GM19438 (cell line): ENCODE data around the gene TBC1D5.
A peak's percentile ranks its signal among the peaks of the same experiment; 100 is the strongest.
"Not testable (repeated sequence)": the region's sequence is repeated elsewhere in the genome, so short reads cannot be mapped to it uniquely, and the experiment has no call there.

Experiments used
- ATAC-seq: cut with Tn5 transposase; IDR thresholded peaks from one replicate; pipeline ENCODE4 v1.9.1; 2021; ENCODE audit warnings: low read depth; ENCODE audit not compliant: unreplicated experiment

TBC1D5 gene

DNA sequence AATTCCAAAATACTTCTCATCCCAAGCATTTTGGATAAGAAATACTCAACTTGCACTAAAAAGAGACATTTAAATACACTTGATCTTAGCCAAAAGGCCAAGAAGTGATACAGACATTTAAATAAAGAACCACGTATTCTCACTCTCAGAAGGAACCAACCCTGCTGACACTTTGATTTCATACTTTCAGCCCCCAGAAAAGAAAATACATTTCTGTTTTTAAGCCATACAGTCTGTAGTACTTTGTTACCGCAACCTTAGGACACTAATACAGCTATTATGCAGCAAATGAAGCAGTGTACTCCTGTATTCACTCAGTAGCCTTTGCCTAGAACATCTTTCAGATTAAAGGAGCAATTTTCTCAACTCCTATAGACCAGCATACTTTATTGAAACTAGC is 86.7 kb downstream of the TBC1D5 start:
- ATAC-seq: peak; percentile 70

DNA sequence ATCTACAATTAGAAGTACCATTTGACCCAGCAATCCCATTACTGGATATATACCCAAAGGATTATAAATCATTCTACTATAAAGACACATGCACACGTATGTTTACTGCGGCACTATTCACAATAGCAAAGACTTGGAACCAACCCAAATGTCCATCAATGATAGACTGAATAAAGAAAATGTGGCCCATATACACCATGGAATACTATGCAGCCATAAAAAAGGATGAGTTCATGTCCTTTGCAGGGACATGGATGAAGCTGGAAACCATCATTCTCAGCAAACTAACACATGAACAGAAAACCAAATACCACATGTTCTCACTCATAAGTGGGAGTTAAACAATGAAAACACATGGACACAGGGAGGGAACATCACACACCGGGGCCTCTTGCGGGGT is 92.7 kb downstream of the TBC1D5 start:
- not testable (repeated sequence) for ATAC-seq

DNA sequence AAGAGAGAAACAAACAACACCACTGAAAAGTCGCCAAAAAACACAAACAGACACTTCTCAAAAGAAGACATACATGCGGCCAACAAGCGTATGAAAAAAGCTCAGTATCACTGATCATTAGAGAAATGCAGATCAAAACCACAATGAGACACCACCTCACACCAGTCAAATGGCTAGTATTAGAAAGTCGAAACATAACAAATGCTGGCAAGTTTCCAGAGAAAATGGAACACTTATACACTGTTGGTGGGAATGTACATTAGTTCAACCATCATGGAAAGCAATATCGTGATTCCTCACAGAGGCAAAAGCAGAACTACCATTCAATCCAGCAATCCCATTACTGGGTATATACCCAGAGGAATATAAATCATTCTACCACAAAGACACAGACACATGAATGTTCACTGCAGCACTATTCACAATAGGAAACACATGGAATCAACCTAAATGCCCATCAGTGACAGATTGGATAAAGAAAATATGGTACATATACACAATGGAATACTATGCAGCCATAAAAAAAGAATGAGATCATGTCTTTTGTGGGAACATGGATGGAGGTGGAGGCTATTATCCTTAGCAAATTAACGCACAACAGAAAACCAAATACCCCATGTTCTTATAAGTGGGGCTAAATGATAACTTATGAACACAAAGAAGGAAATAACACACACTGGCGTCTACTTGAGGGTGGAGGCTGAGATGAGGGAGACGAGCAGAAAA is 93.6 kb downstream of the TBC1D5 start:
- ATAC-seq: not testable (repeated sequence)

DNA sequence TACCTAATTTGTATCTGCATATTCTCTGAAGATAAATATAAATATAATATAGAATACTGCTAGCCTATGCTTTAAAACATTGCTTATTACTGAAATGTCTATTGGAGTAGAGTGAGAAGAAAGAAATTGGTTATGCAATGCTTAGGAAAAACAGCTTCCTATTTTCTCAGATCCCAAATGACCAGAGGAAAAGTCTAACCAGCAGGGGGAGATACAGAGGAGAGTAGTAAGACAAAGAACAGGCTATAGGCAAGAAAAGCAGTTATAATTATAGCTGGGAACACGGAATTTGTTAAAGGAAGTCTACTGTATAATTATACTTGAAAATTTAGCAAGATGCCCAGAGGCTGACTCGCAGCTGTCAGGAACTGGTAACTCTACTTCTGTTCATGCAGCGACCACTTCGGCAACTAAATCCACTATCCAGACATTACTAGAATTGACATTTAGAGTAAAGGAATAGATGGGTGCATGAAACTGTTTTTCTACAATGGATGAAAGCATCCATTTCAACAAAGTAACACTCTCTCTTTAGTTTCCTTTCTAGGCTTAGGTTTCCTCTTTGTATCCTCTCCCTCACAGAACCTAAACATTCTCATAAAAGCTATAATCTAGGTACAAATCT is 97.2 kb downstream of the TBC1D5 start:
- ATAC-seq: no peak

DNA sequence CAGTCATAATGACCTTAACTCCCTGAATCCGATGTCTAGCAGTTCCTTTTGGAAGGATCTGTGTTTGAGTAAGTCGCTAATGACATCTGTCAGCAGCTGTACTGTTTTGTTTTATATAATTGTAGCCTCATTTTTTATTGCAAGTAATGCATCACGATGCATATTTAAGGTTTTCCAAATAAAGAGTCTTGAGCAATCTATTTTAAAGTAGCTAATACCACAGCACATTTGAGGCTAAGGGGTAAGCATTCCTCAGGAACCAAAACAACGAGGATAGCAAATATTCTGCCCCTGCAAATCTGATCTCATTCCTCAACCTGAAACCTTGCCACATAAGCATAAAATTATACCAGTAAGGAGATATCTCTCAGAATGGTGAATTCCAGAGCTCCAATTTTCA is 98.7 kb downstream of the TBC1D5 start:
- ATAC-seq: no peak

DNA sequence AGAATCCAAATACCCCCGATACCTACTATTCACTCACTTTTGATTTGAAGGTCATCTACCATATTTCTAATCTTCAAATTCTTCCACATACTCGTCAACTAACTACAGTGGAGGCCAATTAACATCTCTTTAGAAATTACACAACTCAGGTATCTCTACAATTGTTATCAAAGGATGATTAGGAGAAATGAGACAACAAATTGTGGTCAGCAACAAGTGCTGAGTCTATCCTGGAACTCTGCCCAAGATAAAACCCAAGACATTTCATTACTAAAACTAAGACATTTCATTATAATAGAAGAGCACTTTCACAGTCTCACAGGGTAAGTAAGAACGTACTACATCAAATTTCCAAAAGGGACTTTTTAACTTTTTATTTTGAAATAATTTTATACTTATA is 100.0 kb downstream of the TBC1D5 start:
- ATAC-seq: no peak

DNA sequence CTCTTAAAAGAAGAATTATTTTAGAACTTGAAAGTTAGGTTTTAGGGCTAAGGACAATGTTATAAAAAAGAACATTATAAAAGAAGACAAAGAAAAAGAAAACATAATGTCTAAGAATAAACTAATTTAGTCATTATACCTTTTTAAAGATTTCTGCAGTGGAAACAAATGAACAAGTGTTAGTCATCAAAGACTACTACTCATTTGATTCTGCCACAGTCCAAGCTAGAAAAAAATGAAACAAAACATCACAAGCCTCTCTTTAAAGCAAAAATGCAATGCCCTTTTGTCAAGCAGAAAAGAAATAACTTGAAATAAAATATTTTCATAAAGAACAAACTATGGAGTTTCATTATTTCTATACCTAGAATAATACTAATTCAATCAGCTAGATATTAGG is 102.0 kb downstream of the TBC1D5 start:
- ATAC-seq: no peak

DNA sequence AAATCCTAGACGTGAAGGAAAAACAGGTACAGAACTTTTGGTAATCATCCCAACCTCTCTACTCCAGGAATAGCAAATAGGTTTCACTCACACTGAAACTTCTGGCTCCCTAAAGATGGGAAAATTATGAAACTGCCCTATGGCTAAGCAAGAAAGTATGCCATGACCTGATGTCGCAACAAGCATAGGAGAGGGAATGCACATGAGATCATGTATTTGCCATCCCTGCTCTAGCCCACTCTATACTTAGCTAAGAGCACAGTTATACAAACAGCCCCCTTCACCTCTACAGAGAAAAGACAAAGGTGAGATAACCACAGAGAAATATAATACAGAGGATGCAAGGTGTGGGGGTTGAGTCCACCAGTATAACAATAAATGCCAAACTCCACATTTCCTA is 102.7 kb downstream of the TBC1D5 start:
- no peak for ATAC-seq

DNA sequence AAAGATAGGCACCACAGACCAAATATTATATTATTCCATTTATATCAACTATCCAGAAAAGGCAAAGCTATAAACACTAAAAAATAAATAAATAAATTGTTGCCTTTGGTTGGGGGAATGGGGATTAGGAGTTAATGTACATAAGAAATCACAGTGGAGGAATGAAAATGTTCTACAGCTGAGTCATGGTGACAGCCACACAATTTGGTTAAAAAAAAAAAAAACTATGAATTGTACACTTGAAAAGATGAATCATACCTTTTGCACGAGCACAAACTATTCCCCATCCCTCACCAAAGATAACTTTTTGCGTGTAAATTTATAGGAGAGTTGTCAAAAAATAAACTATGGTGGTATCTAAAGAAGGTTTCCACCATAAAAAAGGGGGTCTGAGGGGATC is 103.2 kb downstream of the TBC1D5 start:
- ATAC-seq: no peak

DNA sequence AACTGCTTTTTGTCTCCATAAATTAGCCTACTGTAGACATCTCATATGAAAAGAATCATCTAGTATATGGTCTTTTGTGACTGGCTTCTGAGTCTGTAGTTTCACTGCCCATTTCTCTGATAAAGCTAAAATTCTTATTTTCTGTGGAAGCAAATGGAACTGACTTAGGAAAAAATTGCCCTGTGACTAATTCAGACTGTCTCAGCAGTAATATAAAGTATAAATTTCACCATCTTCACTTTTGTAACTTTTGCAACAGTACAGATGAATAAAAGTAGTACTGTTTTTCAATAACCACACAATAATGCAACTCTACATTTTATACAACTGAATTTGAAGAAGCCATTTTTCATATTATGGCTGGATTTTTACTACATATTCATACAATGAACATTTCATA is 104.1 kb downstream of the TBC1D5 start:
- ATAC-seq: no peak

DNA sequence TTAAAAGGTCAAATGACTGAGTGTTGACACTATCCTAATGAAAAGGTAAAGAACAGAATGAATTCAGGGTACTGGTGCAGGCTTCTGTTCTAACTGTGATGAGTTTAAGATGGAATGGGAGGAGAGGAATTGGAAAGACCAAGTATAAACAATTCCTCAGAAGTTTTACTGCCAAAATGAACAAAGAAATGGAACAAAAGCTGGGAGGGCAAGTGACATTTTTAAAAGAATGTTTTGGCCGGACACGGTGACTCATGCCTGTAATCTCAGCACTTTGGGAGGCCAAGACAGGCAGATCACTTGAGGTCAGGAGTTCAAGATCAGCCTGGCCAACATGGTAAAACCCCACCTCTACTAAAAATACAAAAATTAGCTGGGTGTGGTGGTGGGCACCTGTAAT is 106.8 kb downstream of the TBC1D5 start:
- ATAC-seq: not testable (repeated sequence)

DNA sequence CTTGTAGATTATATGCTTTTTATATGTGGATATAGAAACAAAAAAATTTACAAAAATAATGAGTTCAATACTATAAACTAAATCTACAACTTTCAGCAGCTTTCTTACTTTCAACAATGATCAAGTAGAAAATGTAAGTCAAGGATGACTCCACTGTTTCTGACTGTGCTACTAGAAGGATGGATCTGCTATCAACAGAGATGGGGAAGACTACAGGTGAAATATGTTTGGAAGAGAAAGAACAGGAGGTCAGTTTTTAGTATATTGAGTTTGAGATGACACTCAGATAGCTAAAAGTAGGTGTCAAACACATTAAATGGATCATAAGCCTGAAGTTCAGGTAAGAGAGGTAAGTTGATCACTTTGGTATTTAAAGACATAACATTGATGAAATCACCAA is 107.5 kb downstream of the TBC1D5 start:
- ATAC-seq: no peak

DNA sequence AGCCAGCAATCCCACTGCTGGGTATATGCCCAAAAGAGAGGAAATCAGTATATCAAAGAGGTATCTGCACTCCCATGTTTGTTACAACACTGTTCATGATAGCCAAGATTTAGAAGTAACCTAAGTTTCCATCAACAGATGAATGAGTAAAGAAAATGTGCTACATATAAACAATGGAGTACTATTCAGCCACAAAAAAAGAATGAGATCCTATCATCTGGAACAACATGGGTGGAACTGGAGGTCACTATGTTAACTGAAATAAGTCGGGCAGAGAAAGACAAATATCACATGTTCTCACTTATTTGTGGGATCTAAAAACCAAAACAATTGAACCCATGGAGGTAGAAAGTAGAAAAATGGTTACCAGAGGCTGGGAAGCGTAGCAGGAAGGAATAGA is 108.2 kb downstream of the TBC1D5 start:
- no peak for ATAC-seq

DNA sequence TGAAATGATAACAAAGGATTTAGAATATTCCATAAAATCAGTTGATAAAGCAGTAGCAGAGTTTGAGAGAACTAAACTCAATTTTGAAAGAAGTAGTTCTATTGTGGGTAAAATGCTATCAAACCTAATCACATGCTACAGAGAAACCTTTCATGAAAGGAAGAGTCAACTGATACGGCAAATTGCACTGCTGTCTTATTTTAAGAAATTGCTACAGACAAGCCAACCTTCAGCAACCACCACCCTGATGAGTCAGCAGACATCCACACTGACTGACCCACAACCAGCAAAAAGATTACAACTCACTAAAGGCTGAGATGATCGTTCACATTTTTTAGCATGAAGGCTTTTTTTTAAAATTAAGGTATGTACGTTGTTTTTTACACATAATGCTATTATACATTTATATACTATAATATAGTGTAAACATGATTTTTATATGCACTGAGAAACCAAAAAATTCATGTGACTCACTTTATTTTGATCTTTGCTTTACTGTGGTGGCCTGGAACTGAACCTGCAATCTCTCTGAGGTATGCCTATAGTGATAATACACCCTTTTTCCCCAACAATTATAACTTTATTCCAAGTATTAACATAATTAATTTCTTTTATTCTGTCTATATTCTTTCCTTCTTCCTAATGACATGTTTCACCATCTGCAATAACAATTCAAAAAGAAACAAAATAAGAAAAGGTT is 109.9 kb downstream of the TBC1D5 start:
- ATAC-seq: no peak

DNA sequence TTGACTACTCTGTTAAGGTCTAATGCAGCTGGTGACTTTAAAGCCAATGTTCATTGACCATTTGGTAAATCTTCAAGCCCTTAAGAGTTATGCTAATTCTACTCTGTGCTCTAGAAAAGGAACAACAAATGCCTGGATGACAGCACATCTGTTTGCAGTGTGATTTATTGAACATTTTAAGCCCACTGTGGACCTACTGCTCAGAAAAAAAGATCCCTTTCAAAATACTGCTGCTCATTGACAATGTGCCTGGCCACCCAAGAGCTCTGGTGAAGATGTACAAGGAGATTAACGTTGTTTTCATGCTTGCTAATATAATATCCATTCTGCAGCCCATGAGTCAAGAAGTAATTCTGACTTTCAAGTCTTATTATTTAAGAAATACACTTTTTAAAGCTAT is 110.8 kb downstream of the TBC1D5 start:
- ATAC-seq: no peak

DNA sequence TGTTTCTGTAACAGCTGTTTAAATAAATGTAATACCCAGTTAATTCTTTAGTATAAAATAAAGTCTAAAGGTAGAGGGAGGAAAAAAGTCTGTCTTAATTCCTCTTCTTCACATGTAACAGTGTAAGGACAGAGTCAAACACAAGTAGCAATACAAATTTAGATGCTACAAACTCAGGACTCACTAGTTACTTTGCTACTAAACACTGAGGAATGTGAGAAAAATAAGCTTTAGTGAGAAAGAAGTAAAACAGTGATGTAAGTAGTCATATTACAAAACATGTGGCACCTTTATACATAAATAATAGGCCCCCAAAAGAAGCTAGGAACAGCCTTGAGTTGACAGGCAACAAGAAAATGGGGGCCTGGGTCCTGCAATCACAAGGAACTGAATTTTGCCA is 113.0 kb downstream of the TBC1D5 start:
- ATAC-seq: no peak

DNA sequence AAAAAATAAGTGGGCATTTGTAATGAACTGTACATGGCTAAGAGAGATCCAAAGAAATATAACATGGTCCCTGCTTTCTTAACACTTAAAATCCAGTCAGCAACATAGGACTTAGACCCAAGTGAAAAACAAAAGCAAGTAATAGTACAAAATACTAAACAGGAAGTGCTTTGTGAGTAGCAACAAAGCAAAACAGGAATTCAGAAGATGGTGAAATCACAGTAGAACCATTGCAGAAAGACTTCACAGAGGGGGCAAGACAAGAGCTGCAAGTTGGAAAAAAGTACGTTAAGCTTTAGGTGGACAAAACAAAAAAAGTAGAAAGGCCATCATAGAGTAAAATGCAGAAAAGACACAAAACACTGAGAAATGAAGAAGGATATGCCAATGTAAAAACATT is 116.0 kb downstream of the TBC1D5 start:
- no peak for ATAC-seq

DNA sequence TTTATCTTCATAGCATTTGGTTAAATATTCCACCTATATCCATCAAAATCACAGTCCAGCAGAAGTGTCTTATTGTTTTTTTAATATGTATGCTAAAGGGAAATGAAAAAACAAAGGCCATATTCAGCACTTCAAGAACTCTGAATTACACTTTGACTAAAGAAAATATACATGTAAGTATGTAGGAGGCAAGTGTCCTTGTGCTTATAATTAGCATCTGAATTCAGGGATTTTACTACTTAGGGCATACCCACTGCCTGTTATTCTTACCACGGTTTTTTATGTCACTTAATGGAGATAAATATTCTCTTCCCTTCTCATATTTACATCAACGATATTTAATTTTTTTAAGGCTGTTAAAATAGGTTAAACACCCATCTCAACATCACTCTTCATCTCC is 117.3 kb downstream of the TBC1D5 start:
- ATAC-seq: no peak

DNA sequence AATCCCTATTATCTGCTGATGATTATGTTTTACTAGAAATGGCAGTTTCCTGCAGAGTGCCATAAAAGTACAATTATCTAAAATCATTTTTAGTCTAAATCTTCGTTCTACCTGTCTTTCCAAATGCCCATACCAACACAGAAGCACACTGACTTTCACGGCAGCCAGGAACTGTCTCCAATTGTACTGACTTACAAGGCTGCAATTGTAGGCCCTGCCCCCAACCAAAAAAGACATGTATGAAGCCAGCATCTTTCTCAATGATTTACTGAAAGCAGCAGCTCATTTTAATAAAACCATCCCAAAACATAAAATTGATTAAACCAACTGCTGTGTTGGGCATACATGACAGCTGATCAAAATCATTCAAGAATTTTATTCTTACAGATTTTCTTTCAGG is 119.0 kb downstream of the TBC1D5 start:
- ATAC-seq: no peak

DNA sequence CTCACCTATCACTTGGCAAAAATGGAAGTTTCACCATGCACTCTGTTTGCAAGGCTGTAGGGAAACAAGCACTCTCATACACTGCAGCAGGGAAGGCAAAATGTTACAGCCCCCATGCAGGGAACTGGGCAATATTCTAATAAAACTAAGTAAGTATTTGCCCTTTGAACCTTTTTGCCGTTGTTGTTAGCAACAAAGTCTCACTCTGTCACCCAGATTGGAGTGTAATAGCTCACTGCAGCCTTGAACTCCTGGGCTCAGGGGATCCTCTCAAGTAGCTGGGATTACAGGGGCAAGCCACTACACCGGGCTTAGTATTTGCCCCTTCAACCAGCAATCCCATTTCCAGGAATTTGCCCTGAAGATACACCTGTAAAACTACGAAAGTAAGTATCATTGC is 122.5 kb downstream of the TBC1D5 start:
- no peak for ATAC-seq

DNA sequence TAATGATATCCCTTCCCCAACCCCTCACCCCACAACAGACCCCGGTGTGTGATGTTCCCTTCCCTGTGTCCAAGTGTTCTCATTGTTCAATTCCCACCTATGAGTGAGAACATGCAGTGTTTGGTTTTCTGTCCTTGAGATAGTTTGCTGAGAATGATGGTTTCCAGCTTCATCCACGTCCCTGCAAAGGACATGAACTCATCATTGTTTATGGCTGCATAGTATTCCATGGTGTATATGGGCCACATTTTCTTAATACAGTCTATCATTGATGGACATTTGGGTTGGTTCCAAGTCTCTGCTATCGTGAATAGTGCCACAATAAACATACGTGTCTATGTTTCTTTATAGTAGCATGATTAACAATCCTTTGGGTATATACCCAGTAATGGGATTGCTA is 129.4 kb downstream of the TBC1D5 start:
- not testable (repeated sequence) for ATAC-seq

DNA sequence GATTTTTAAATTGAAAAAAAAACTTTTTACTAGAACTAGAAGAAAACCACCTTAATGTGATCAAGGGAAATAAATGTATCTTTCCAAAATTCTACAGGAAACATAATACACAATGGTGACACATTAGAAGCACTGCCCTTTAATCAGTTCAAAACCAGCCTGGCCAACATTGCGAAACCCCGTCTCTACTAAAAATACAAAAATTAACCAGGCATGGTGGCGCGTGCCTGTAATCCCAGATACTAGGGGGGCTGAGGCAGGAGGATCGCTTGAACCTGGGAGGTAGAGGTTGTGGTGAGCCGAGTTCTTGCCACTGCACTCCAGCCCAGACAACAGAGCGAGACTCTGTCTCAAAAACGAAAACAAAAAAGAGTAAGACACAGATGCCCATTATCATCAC is 134.5 kb downstream of the TBC1D5 start:
- no peak for ATAC-seq
